Measurements from ENCODE around the gene SHANK3.

- no peak for TF ChIP-seq CTCF (optimal IDR thresholded peaks at IDR 0.05 in 1 of 3, IDR thresholded peaks at IDR 0.05 in 1 of 3, conservative IDR thresholded peaks at IDR 0.05 in 1 of 3; ENCODE audit: extremely low read depth in 1 of 3, insufficient read depth in 2 of 3, low read length in 3 of 3)
- no peak for TF ChIP-seq EZH2 (IDR thresholded peaks at IDR 0.05; ENCODE audit: low read length)
Observed at GRCh38 chr22:50688448-50688847, 15.8 kb downstream of the SHANK3 start.
